ENCODE measurements around the gene TMEM170A.

GRCh38 chr16:75501359-75501758, 36.9 kb upstream of the TMEM170A start:
- TF ChIP-seq CTCF (IDR thresholded peaks at IDR 0.05) (no peak), POLR2A (IDR thresholded peaks at IDR 0.05) (no peak)

All from right lobe of liver (tissue), 4 donors.